Measurements from ENCODE around the gene HEPHL1. TPM values are rescaled to one million over a fixed set of nuclear protein-coding genes. Genes with fewer than 3 reads are reported as not detected.

HEPHL1 gene
- total RNA-seq, 1 donor from 2014 or later, result not detected

DNA sequence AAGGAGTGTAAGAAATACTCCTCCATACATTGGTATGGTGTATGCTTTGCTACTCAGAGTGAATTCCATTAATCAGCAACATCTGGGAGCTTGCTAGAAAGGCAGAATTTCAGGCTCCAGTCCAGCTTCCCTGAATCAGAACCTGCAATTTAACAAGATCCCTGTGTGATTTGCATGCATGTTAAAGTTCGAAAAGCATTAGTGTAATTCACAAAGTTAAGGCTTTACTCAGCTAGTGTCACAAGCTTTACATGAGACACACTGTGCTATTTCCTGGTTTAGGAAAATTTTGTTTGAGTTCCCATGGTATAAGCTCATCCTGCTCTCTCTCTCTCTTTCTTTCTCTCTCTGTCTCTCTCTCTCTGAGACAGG, 37.0 kb upstream of the HEPHL1 start:
- H3K27ac Mint-ChIP-seq (ENCODE audit: unreplicated experiment), result no peak overlapping the region
- DNase-seq (ENCODE audit: low read depth) (peak; percentile 10), FAIRE-seq (no peak)

GRCh38 chr11:93984936-93985335, 36.2 kb upstream of the HEPHL1 start:
- no peaks in the 10 kb centered on the region for H3K9me3 ChIP-seq (ENCODE audit: insufficient read depth, low read depth, low read length)
- no peaks in the 10 kb centered on the region for H3K27me3 ChIP-seq (ENCODE audit: insufficient read depth, low read length)
- no peak overlapping the region for H3K4me3 ChIP-seq (ENCODE audit: insufficient read depth, low read depth, low read length)
- H3K79me2 ChIP-seq (ENCODE audit: insufficient read depth, low read length), result no peaks in the 10 kb centered on the region
- no peak overlapping the region for H2AFZ ChIP-seq (ENCODE audit: low read depth, low read length)
- H3K27ac Mint-ChIP-seq (ENCODE audit: unreplicated experiment), result no peak overlapping the region
- H3K36me3 Mint-ChIP-seq (ENCODE audit: low read depth, unreplicated experiment), result no peaks in the 10 kb centered on the region
- no peak overlapping the region for H3K4me2 ChIP-seq (ENCODE audit: low read length)
- H3K27me3 Mint-ChIP-seq (ENCODE audit: low read depth, unreplicated experiment), result peaks cover 6% of the 10 kb centered on the region
- H3K36me3 ChIP-seq (ENCODE audit: insufficient read depth, low read length), result no peaks in the 10 kb centered on the region
- no peaks in the 10 kb centered on the region for H3K4me1 ChIP-seq (ENCODE audit: insufficient read depth, low read length)
- H3K9me3 Mint-ChIP-seq (ENCODE audit: unreplicated experiment), result no peaks in the 10 kb centered on the region
- H3K9ac ChIP-seq (ENCODE audit: low read length), result no peak overlapping the region
- no peaks in the 10 kb centered on the region for H4K20me1 ChIP-seq (ENCODE audit: insufficient read depth, low read length)
- H3K4me3 Mint-ChIP-seq (ENCODE audit: unreplicated experiment), result no peak overlapping the region
- TF ChIP-seq EZH2 (IDR thresholded peaks at IDR 0.05; ENCODE audit: insufficient read depth, low read length), result no peak
- TF ChIP-seq, protein P1, sequence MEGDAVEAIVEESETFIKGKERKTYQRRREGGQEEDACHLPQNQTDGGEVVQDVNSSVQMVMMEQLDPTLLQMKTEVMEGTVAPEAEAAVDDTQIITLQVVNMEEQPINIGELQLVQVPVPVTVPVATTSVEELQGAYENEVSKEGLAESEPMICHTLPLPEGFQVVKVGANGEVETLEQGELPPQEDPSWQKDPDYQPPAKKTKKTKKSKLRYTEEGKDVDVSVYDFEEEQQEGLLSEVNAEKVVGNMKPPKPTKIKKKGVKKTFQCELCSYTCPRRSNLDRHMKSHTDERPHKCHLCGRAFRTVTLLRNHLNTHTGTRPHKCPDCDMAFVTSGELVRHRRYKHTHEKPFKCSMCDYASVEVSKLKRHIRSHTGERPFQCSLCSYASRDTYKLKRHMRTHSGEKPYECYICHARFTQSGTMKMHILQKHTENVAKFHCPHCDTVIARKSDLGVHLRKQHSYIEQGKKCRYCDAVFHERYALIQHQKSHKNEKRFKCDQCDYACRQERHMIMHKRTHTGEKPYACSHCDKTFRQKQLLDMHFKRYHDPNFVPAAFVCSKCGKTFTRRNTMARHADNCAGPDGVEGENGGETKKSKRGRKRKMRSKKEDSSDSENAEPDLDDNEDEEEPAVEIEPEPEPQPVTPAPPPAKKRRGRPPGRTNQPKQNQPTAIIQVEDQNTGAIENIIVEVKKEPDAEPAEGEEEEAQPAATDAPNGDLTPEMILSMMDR (IDR thresholded peaks at IDR 0.05; ENCODE audit: insufficient read depth, low read depth, low read length), result no peak
- no peaks in the 10 kb centered on the region for H3K4me1 Mint-ChIP-seq (ENCODE audit: low read depth, unreplicated experiment)
- no peak overlapping the region for H3K27ac ChIP-seq (ENCODE audit: low read depth, low read length)
- FAIRE-seq (no peak), DNase-seq (ENCODE audit: low read depth) (no peak)

More for the DNA sequence above, 37.0 kb upstream of the HEPHL1 start:
- H3K4me3 Mint-ChIP-seq (ENCODE audit: unreplicated experiment), result no peak overlapping the region
- Histone ChIP-seq H3K4me2 (ENCODE audit: low read length) (no peak overlapping the region), H3K27me3 (ENCODE audit: insufficient read depth, low read length) (no peaks in the 10 kb centered on the region), H4K20me1 (ENCODE audit: insufficient read depth, low read length) (no peaks in the 10 kb centered on the region), H3K9me3 (ENCODE audit: insufficient read depth, low read depth, low read length) (no peaks in the 10 kb centered on the region), H3K79me2 (ENCODE audit: insufficient read depth, low read length) (no peaks in the 10 kb centered on the region), H3K9ac (ENCODE audit: low read length) (no peak overlapping the region), H3K27ac (ENCODE audit: low read depth, low read length) (no peak overlapping the region), H3K4me1 (ENCODE audit: insufficient read depth, low read length) (no peaks in the 10 kb centered on the region), H2AFZ (ENCODE audit: low read depth, low read length) (no peak overlapping the region), H3K4me3 (ENCODE audit: insufficient read depth, low read depth, low read length) (no peak overlapping the region), H3K36me3 (ENCODE audit: insufficient read depth, low read length) (no peaks in the 10 kb centered on the region)
- H3K27me3 Mint-ChIP-seq (ENCODE audit: low read depth, unreplicated experiment), result peaks cover 8% of the 10 kb centered on the region
- peaks cover 2% of the 10 kb centered on the region for H3K9me3 Mint-ChIP-seq (ENCODE audit: unreplicated experiment)
- H3K4me1 Mint-ChIP-seq (ENCODE audit: low read depth, unreplicated experiment), result no peaks in the 10 kb centered on the region
- no peaks in the 10 kb centered on the region for H3K36me3 Mint-ChIP-seq (ENCODE audit: low read depth, unreplicated experiment)
- TF ChIP-seq, protein P1 (IDR thresholded peaks at IDR 0.05; ENCODE audit: insufficient read depth, low read depth, low read length), result no peak
- no peak for TF ChIP-seq EZH2 (IDR thresholded peaks at IDR 0.05; ENCODE audit: insufficient read depth, low read length)

DNA sequence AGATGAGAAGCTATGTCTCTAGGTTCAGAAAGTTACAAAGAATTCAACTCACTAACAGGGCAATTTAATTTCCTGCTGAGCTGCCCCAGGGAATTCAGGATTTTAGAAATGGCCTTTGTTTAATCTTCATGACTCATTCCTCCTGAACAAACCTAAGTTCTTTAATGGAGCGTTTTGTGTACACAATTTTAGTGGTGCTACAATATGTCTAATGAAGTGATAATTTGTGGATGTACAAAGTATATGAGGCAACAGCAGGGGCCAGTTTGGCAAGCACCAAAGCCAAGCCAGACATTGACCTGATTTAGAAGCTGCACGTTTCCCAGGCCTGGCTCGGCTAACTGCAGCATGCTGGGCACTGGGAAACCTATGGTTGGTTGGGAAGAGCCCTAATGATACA, 34.4 kb upstream of the HEPHL1 start:
- Histone ChIP-seq H3K9ac (ENCODE audit: low read length) (no peak overlapping the region), H4K20me1 (ENCODE audit: insufficient read depth, low read length) (no peaks in the 10 kb centered on the region), H3K4me3 (ENCODE audit: insufficient read depth, low read depth, low read length) (no peak overlapping the region), H3K9me3 (ENCODE audit: insufficient read depth, low read depth, low read length) (no peaks in the 10 kb centered on the region), H3K79me2 (ENCODE audit: insufficient read depth, low read length) (no peaks in the 10 kb centered on the region), H2AFZ (ENCODE audit: low read depth, low read length) (no peak overlapping the region), H3K4me2 (ENCODE audit: low read length) (peak overlapping the region; percentile 1), H3K4me1 (ENCODE audit: insufficient read depth, low read length) (no peaks in the 10 kb centered on the region), H3K27me3 (ENCODE audit: insufficient read depth, low read length) (no peaks in the 10 kb centered on the region), H3K36me3 (ENCODE audit: insufficient read depth, low read length) (no peaks in the 10 kb centered on the region), H3K27ac (ENCODE audit: low read depth, low read length) (no peak overlapping the region)
- Mint-ChIP-seq H3K36me3 (ENCODE audit: low read depth, unreplicated experiment) (no peaks in the 10 kb centered on the region), H3K27ac (ENCODE audit: unreplicated experiment) (no peak overlapping the region), H3K9me3 (ENCODE audit: unreplicated experiment) (no peaks in the 10 kb centered on the region), H3K27me3 (ENCODE audit: low read depth, unreplicated experiment) (peaks cover 3% of the 10 kb centered on the region), H3K4me3 (ENCODE audit: unreplicated experiment) (no peak overlapping the region), H3K4me1 (ENCODE audit: low read depth, unreplicated experiment) (no peaks in the 10 kb centered on the region)
- DNase-seq (ENCODE audit: low read depth) (peak; percentile 48), FAIRE-seq (no peak)
- TF ChIP-seq, protein P1 (IDR thresholded peaks at IDR 0.05; ENCODE audit: insufficient read depth, low read depth, low read length), result no peak
- TF ChIP-seq EZH2 (IDR thresholded peaks at IDR 0.05; ENCODE audit: insufficient read depth, low read length), result no peak
